ENCODE results near the gene UIMC1. TPM values are rescaled to one million over a fixed set of nuclear protein-coding genes. Genes with fewer than 3 reads are reported as not detected.

The UIMC1 gene
- total RNA-seq, 1 experiment from 2014 or later: 53.0 TPM

- Histone ChIP-seq H3K23me2 (ENCODE audit: insufficient read length, low read depth, low read length, poor library complexity, severe bottlenecking) (no peaks in the 10 kb centered on the region), H2BK20ac (ENCODE audit: low read depth, low read length, poor library complexity, severe bottlenecking) (no peak overlapping the region), H3K27me3 (ENCODE audit: insufficient read depth, low read length) (no peaks in the 10 kb centered on the region), H2BK12ac (ENCODE audit: insufficient read length, low read depth, low read length) (no peak overlapping the region), H3K18ac (ENCODE audit: insufficient read length, low read depth, low read length) (no peak overlapping the region), H4K20me1 (ENCODE audit: control insufficient read depth, insufficient read depth, insufficient read length) (no peaks in the 10 kb centered on the region), H4K5ac (ENCODE audit: insufficient read length, low read depth, low read length) (no peak overlapping the region), H2BK5ac (ENCODE audit: insufficient read length, low read length) (no peak overlapping the region), H3K79me2 (ENCODE audit: insufficient read depth, low read length) (no peaks in the 10 kb centered on the region), H3K9ac (ENCODE audit: extremely low read depth, insufficient read length, low read length) (no peak overlapping the region), H2BK120ac (ENCODE audit: low read depth, low read length, poor library complexity, severe bottlenecking) (no peak overlapping the region), H3K9me3 (ENCODE audit: control insufficient read depth, low read depth, low read length) (no peaks in the 10 kb centered on the region), H4K91ac (ENCODE audit: insufficient read length, low read depth, low read length) (no peak overlapping the region), H3K79me1 (ENCODE audit: insufficient read depth, low read depth, low read length, poor library complexity, severe bottlenecking) (no peaks in the 10 kb centered on the region), H3K27ac (ENCODE audit: insufficient read length, low read depth, low read length) (no peak overlapping the region), H2AFZ (ENCODE audit: low read length) (no peak overlapping the region), H2BK15ac (ENCODE audit: low read depth, low read length) (no peak overlapping the region), H3K23ac (ENCODE audit: insufficient read length, low read depth, low read length) (no peak overlapping the region), H4K8ac (replicated peaks; ENCODE audit: insufficient read length, low read depth, low read length) (no peak overlapping the region), H3T11ph (ENCODE audit: low read length) (no peak overlapping the region), H2AK5ac (ENCODE audit: insufficient read length, low read length) (no peak overlapping the region), H3K4ac (ENCODE audit: low read depth, low read length) (no peak overlapping the region), H3K56ac (ENCODE audit: insufficient read length, low read depth, low read length) (no peak overlapping the region), H3K4me2 (ENCODE audit: insufficient read depth, insufficient read length, low read length) (no peak overlapping the region), H3K4me1 (ENCODE audit: insufficient read depth, low read length) (no peaks in the 10 kb centered on the region), H3K14ac (ENCODE audit: insufficient read depth, low read length) (no peak overlapping the region)
- TF ChIP-seq CTCF (conservative IDR thresholded peaks at IDR 0.05): no peak
- no CpG with 5 or more reads among the region's 1 CpG for WGBS (ENCODE audit: extremely low coverage, insufficient read length, low lambda C conversion rate)
- Mint-ChIP-seq H3K36me3 (ENCODE audit: insufficient read depth in 1 of 3, low read depth in 3 of 3) (peaks cover 32 to 59% (median 58%) of the 10 kb centered on the region in 3 experiments), H3K27me3 (ENCODE audit: low read depth) (no peaks in the 10 kb centered on the region; the same call in 1 of the 2 replicates), H3K4me3 (no peak overlapping the region), H3K27ac (no peak overlapping the region), H3K4me1 (no peaks in the 10 kb centered on the region), H3K9me3 (no peaks in the 10 kb centered on the region; a peak in 2 of 5 replicates)
- no peak for DNase-seq
These were observed 40.9 kb downstream of the UIMC1 start for GRCh38 chr5:176965633-176966032.

Data from H9 (cell line).